K562 (cell line): ENCODE data around the gene SEPTIN6. TPM values are rescaled to one million over a fixed set of nuclear protein-coding genes. Genes with fewer than 3 reads are reported as not detected.

Experiments
- ATF1 ChIP-seq, 2 experiments: fragments of 450-650 bp in 1 of 2; IDR thresholded peaks; 2 replicates each; pipeline ENCODE4 v1.6.1; 2016; ENCODE audit warnings: missing compliant biosample characterization in 1 of 2, missing genetic modification characterization in 1 of 2
- CBFB ChIP-seq: sonication (generic); formaldehyde crosslinking; IDR thresholded peaks from 2 replicates; pipeline ENCODE4 v1.4.0; 2020; ENCODE audit warnings: mild to moderate bottlenecking, missing genetic modification reagents
- GTF2F1 ChIP-seq: IDR thresholded peaks from 2 replicates; pipeline ENCODE4 v1.6.1; 2011; ENCODE audit warnings: low read depth, low read length, improper control_type of control experiment
- IRF2 ChIP-seq: sonication (generic); formaldehyde crosslinking; IDR thresholded peaks from 2 replicates; pipeline ENCODE4 v1.8.1; 2022; ENCODE audit warnings: mild to moderate bottlenecking, missing genetic modification reagents
- MAX ChIP-seq: sonication (generic); formaldehyde crosslinking; IDR thresholded peaks from 2 replicates; pipeline ENCODE4 v1.9.0; 2022; ENCODE audit warnings: mild to moderate bottlenecking, missing genetic modification reagents
- MLX ChIP-seq, 2 experiments: fragments of 450-650 bp in 1 of 2; sonication (generic) in 1 of 2; formaldehyde crosslinking; conservative IDR thresholded peaks; 2 replicates each; pipeline versions ENCODE4 v1.4.0 to v1.8.1; 2020 to 2022; ENCODE audit warnings: mild to moderate bottlenecking in 1 of 2, missing genetic modification reagents in 1 of 2
- NELFE ChIP-seq: IDR thresholded peaks from 2 replicates; pipeline ENCODE4 v1.6.1; 2011; ENCODE audit warnings: mild to moderate bottlenecking; ENCODE audit not compliant: insufficient read depth, insufficient read length
- ZNF133 ChIP-seq: fragments of 250-450 bp; sonication (Bioruptor Pico); IDR thresholded peaks from 2 replicates; pipeline ENCODE4 v1.4.0; 2020; ENCODE audit warnings: mild to moderate bottlenecking
- ZNF140 ChIP-seq: fragments of 250-450 bp; sonication (Bioruptor Pico); IDR thresholded peaks from 2 replicates; pipeline ENCODE4 v1.8.0; 2021; ENCODE audit warnings: moderate library complexity, mild to moderate bottlenecking, inconsistent platforms
- ZNF263 ChIP-seq: sonication (generic); formaldehyde crosslinking; IDR thresholded peaks from 2 replicates; pipeline ENCODE4 v1.8.0; 2022; ENCODE audit warnings: mild to moderate bottlenecking, missing genetic modification reagents, borderline replicate concordance
- ZNF444 ChIP-seq: fragments of 250-450 bp; sonication (Bioruptor Pico); IDR thresholded peaks from 2 replicates; pipeline ENCODE4 v1.4.0; 2020; ENCODE audit warnings: mild to moderate bottlenecking, moderate library complexity
- ZNF57 ChIP-seq: fragments of 450-650 bp; formaldehyde crosslinking; IDR thresholded peaks from 2 replicates; pipeline ENCODE4 v1.4.0; 2020; ENCODE audit warnings: mild to moderate bottlenecking, moderate library complexity
- ZNF586 ChIP-seq: fragments of 450-650 bp; formaldehyde crosslinking; conservative IDR thresholded peaks from 2 replicates; pipeline ENCODE4 v1.4.0; 2020; ENCODE audit warnings: mild to moderate bottlenecking, moderate library complexity
- polyA plus RNA-seq, 8 experiments: library from polyadenylated mRNA; depleted of rRNA in 4 of 8; stranded (reverse) in 5 of 8; unstranded in 3 of 8; fragments of >200 nt; fragmentation: Nextera tagmentation in 2 of 8; fragmentation: Illumina TruSeq in 1 of 8; extraction: Ambion mirVana in 2 of 8; extraction: Trizol in 1 of 8; gene quantifications; 2 replicates each; pipeline versions ENCODE4 v1.2.1 to v1.2.3, GENCODE V29; 2011 to 2014; ENCODE audit warnings: inconsistent platforms in 1 of 8, missing spikeins in 1 of 8
- total RNA-seq, 7 experiments: library from RNA; depleted of rRNA in 6 of 7; stranded (reverse); fragments of >200 nt in 6 of 7; fragmentation: Illumina TruSeq in 2 of 7; extraction: Trizol in 2 of 7; gene quantifications; 2 replicates each; pipeline versions ENCODE4 v1.2.1 to v1.2.3, GENCODE V29; 2011 to 2021; ENCODE audit warnings: low replicate concordance in 1 of 7
- TF ChIP-seq, protein P1 (sequence below), 2 experiments: IDR thresholded peaks in 1 of 2; conservative IDR thresholded peaks in 1 of 2; 2 replicates each; pipeline ENCODE4 v1.6.1; 2016; ENCODE audit warnings: low read depth in 2 of 2, mild to moderate bottlenecking in 1 of 2, missing compliant biosample characterization in 1 of 2, missing genetic modification characterization in 1 of 2, moderate library complexity in 1 of 2
- TF ChIP-seq, protein P2 (sequence below): IDR thresholded peaks from 2 replicates; pipeline ENCODE4 v1.6.1; 2012; ENCODE audit warnings: low read depth, low read length, improper control_type of control experiment, borderline replicate concordance
- TF ChIP-seq, protein P3 (sequence below): fragments of 250-450 bp; sonication (Bioruptor Pico); IDR thresholded peaks from 2 replicates; pipeline ENCODE4 v1.8.0; 2021; ENCODE audit warnings: moderate library complexity, mild to moderate bottlenecking, inconsistent platforms

The SEPTIN6 gene
- total and polyA plus RNA-seq, 9 of the 15 experiments (the other 6 are each of a cell fraction or from before 2014, with no cell fraction given) = 8.4 to 67.0 (median 37.8) TPM

DNA sequence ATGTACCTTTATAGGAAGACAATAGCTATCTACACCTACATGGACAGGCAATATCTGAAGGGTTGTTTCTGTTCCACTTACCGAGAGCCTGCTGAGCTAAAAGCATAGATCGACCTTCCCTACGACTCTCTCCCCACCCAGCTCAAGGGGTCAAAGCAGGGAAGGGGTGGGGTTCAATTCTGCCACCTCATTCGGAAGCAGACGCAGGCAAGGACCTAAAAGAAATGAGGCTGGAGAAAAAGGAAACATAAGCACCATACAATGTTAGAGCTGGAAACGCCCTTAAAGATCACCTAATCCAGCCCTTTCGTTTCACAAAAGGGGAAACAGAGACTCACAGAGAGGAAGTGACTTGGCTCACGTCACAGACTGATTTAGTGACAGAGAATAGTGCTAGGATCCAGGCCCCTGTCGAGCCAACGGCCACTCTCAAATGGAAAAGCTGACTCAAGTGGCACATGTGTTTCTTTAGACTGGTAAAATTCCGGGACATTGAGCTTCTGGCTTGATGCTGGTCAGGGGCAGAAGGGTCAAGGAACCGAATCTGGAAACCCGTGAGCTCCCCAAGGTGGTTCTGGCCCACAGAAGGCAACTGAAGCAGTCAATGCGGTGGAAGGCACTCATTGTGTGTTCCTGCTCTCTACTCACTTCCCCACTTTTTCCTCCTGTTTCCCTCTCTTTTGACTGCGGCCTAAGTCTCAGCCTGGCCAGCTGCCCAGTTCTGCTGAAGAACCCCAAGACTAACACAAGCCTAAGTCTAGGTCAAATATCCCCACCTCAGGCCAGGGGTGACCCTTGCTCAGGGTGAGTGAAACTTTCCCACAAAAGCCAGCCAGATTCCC lies 7.5 kb downstream of the SEPTIN6 start (continued):
- TF ChIP-seq, protein P1, sequence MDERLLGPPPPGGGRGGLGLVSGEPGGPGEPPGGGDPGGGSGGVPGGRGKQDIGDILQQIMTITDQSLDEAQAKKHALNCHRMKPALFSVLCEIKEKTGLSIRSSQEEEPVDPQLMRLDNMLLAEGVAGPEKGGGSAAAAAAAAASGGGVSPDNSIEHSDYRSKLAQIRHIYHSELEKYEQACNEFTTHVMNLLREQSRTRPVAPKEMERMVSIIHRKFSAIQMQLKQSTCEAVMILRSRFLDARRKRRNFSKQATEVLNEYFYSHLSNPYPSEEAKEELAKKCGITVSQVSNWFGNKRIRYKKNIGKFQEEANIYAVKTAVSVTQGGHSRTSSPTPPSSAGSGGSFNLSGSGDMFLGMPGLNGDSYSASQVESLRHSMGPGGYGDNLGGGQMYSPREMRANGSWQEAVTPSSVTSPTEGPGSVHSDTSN (CRISPR knock-in tag; IDR thresholded peaks at IDR 0.05; ENCODE audit: low read depth) = no peak
- TF ChIP-seq, protein P1 (tag; conservative IDR thresholded peaks at IDR 0.05; ENCODE audit: low read depth) = 0 out of 2 replicates have a peak, but pooled peaks have one; percentile 35
- TF ChIP-seq ATF1 (CRISPR knock-in tag; IDR thresholded peaks at IDR 0.05) (no peak), ATF1 (tag; IDR thresholded peaks at IDR 0.05) (peak; percentile 74), ZNF586 (CRISPR knock-in tag) (no peak), ZNF140 (CRISPR knock-in tag) (no peak), MLX (CRISPR knock-in tag; conservative IDR thresholded peaks at IDR 0.05) (no peak), GTF2F1 (no peak), ZNF133 (CRISPR knock-in tag) (no peak), ZNF263 (no peak), ZNF57 (CRISPR knock-in tag) (no peak), ZNF444 (CRISPR knock-in tag) (no peak), NELFE (no peak), MAX (CRISPR knock-in tag) (no peak; the same call in 1 of the 2 replicates), IRF2 (CRISPR knock-in tag) (no peak), CBFB (CRISPR knock-in tag) (no peak)
- TF ChIP-seq, protein P2, sequence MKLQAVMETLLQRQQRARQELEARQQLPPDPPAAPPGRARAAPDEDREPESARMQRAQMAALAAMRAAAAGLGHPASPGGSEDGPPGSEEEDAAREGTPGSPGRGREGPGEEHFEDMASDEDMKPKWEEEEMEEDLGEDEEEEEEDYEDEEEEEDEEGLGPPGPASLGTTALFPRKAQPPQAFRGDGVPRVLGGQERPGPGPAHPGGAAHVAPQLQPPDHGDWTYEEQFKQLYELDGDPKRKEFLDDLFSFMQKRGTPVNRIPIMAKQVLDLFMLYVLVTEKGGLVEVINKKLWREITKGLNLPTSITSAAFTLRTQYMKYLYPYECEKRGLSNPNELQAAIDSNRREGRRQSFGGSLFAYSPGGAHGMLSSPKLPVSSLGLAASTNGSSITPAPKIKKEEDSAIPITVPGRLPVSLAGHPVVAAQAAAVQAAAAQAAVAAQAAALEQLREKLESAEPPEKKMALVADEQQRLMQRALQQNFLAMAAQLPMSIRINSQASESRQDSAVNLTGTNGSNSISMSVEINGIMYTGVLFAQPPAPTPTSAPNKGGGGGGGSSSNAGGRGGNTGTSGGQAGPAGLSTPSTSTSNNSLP = no peak
- TF ChIP-seq, protein P3, sequence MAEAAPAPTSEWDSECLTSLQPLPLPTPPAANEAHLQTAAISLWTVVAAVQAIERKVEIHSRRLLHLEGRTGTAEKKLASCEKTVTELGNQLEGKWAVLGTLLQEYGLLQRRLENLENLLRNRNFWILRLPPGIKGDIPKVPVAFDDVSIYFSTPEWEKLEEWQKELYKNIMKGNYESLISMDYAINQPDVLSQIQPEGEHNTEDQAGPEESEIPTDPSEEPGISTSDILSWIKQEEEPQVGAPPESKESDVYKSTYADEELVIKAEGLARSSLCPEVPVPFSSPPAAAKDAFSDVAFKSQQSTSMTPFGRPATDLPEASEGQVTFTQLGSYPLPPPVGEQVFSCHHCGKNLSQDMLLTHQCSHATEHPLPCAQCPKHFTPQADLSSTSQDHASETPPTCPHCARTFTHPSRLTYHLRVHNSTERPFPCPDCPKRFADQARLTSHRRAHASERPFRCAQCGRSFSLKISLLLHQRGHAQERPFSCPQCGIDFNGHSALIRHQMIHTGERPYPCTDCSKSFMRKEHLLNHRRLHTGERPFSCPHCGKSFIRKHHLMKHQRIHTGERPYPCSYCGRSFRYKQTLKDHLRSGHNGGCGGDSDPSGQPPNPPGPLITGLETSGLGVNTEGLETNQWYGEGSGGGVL (CRISPR knock-in tag) = no peak
